Spleen (tissue), 11 donors: Measurements from ENCODE around the gene STOML2. TPM values are rescaled to one million over a fixed set of nuclear protein-coding genes. Genes with fewer than 3 reads are reported as not detected.

Experiments used
- DNase-seq: peaks from one replicate; pipeline ENCODE4 v3.0.0-alpha.2; 2020
- H3K27ac ChIP-seq, 8 donors: fragments of 200-600 bp; sonication (generic) in 7 of 8; 1 replicate in 4 of 8; 2 replicates in 4 of 8; pipeline versions ENCODE4 v1.5.0 to v1.8.0; 2016 to 2021; ENCODE audit warnings: inconsistent platforms in 4 of 8, mild to moderate bottlenecking in 4 of 8, moderate library complexity in 1 of 8
- H3K27me3 ChIP-seq, 7 donors: fragments of 200-600 bp; sonication (generic) in 6 of 7; replicated peaks in 1 of 7; 1 replicate in 4 of 7; 2 replicates in 3 of 7; pipeline versions ENCODE4 v1.5.0 to v1.8.0; 2016 to 2021; ENCODE audit warnings: inconsistent platforms in 3 of 7, mild to moderate bottlenecking in 1 of 7
- H3K36me3 ChIP-seq, 6 donors: fragments of 200-600 bp; sonication (generic) in 5 of 6; 1 replicate in 4 of 6; 2 replicates in 2 of 6; pipeline versions ENCODE4 v1.5.0 to v1.8.0; 2016 to 2021; ENCODE audit warnings: inconsistent platforms in 2 of 6
- H3K4me1 ChIP-seq, 6 donors: fragments of 200-600 bp; sonication (generic) in 5 of 6; 1 replicate in 3 of 6; 2 replicates in 3 of 6; pipeline versions ENCODE4 v1.5.0 to v1.8.0; 2016 to 2021; ENCODE audit warnings: inconsistent platforms in 3 of 6
- H3K4me3 ChIP-seq, 8 donors: fragments of 200-600 bp; sonication (generic) in 7 of 8; 1 replicate in 4 of 8; 2 replicates in 4 of 8; pipeline versions ENCODE4 v1.5.0 to v1.8.0; 2016 to 2021; ENCODE audit warnings: inconsistent platforms in 4 of 8, mild to moderate bottlenecking in 4 of 8, moderate library complexity in 2 of 8
- H3K9me3 ChIP-seq, 8 donors: fragments of 200-600 bp; sonication (generic) in 7 of 8; 1 replicate in 4 of 8; 2 replicates in 4 of 8; pipeline versions ENCODE4 v1.5.0 to v1.8.0; 2016 to 2021; ENCODE audit warnings: inconsistent platforms in 4 of 8
- POLR2A ChIP-seq, 3 donors: fragments of 450-650 bp; IDR thresholded peaks; one replicate each; pipeline ENCODE4 v1.5.1; 2017; ENCODE audit warnings: antibody characterized with exemption in 3 of 3, mild to moderate bottlenecking in 1 of 3
- POLR2AphosphoS5 ChIP-seq, 3 donors: sonication (generic); formaldehyde crosslinking; IDR thresholded peaks; one replicate each; pipeline ENCODE4 v1.5.1; 2017; ENCODE audit warnings: antibody characterized with exemption in 3 of 3
- WGBS, 5 donors: extraction: QIAGEN DNeasy Blood & Tissue Kit in 3 of 5; methylation state at CpG; one replicate each; pipeline versions ENCODE4 v1.1.5 to v1.1.7; 2013 to 2018; 5-methylcytosine and 5-hydroxymethylcytosine counted together
- intact Hi-C: fragments of 100-400 bp; cut with DNase I; formaldehyde crosslinking; loops from one replicate; pipeline ENCODE4 v1.15.0; 2023; ENCODE audit warnings: low total_unique reads
- polyA plus RNA-seq, 3 donors: library from polyadenylated mRNA; stranded (reverse); fragments of 200-250 nt; gene quantifications; one replicate each; pipeline ENCODE4 v1.2.1, GENCODE V29; 2013
- total RNA-seq, 7 donors: library from RNA; depleted of rRNA in 3 of 7; stranded (reverse); fragments of >200 nt in 3 of 7; fragmentation: NEBNext Ultra II Directional in 4 of 7; extraction: Animal tissue kit (Norgen Biotek cat#: 25700) in 4 of 7; gene quantifications; one replicate each; pipeline versions ENCODE4 v1.1.0 to v1.2.1, GENCODE V29; 2016 to 2021
- TF ChIP-seq, protein P1 (sequence below), 11 experiments: fragments of 200-600 bp in 7 of 11; fragments of 450-650 bp in 4 of 11; sonication (generic) in 4 of 11; IDR thresholded peaks in 8 of 11; conservative IDR thresholded peaks in 3 of 11; 1 replicate in 7 of 11; 2 replicates in 4 of 11; pipeline versions ENCODE4 v1.4.0 to v1.8.0; 2016 to 2021; ENCODE audit warnings: antibody characterized with exemption in 11 of 11, inconsistent platforms in 4 of 11, mild to moderate bottlenecking in 1 of 11
- donor health status: healthy with polysubstance abuse.
- donor health status: DM: no; HTN: no; CAD: no; lungs with moderate emphysema.
- donor health status: DM: no; HTN: no; CAD: no.
- donor health status: Bipolar disorder and iron deficiency.
- donor health status: healthy.
- donor health status: DM: no; HTN: no; CAD: no.
- donor health status: DM: yes; HTN: yes; CAD: no.

STOML2 gene
- total and polyA plus RNA-seq, 10 donors = 54.2 to 80.7 (median 59.6) TPM

DNA sequence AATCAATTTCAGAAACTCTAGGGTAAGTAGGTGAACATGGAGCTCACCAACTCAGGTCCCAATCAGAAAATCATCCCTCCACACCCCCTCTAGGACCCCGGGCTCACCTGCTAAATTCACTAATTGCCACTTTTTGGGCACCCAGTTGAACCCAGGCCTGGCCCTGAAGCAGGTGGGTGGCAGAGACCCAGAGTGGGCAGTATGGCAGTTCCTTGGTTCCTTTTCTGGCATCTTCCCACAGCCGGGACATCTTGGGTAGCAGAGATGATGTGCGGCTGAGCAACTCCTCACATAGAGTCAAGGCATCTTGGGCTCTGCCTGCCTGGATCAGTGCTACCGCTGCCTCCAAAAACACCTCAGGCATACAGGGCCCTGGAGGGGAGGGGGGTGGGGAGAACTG lies 27.6 kb downstream of the STOML2 start:
- Histone ChIP-seq H3K36me3 (peaks cover 0 to 40% (median 0%) of the 10 kb centered on the region in 6 donors), H3K9me3 (no peaks in the 10 kb centered on the region), H3K27me3 (no peaks in the 10 kb centered on the region), H3K4me3 (no peak overlapping the region), H3K27ac (no peak overlapping the region), H3K4me1 (peaks cover 16 to 50% (median 34%) of the 10 kb centered on the region in 6 donors)
- WGBS, 5 donors = 93 to 97% (median 96%) methylated on average over 3 to 4 of the region's 4 CpGs
- no peak for DNase-seq
- TF ChIP-seq, protein P1, sequence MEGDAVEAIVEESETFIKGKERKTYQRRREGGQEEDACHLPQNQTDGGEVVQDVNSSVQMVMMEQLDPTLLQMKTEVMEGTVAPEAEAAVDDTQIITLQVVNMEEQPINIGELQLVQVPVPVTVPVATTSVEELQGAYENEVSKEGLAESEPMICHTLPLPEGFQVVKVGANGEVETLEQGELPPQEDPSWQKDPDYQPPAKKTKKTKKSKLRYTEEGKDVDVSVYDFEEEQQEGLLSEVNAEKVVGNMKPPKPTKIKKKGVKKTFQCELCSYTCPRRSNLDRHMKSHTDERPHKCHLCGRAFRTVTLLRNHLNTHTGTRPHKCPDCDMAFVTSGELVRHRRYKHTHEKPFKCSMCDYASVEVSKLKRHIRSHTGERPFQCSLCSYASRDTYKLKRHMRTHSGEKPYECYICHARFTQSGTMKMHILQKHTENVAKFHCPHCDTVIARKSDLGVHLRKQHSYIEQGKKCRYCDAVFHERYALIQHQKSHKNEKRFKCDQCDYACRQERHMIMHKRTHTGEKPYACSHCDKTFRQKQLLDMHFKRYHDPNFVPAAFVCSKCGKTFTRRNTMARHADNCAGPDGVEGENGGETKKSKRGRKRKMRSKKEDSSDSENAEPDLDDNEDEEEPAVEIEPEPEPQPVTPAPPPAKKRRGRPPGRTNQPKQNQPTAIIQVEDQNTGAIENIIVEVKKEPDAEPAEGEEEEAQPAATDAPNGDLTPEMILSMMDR (IDR thresholded peaks at IDR 0.05 in 8 of 11, conservative IDR thresholded peaks at IDR 0.05 in 3 of 11) = no peak
- TF ChIP-seq POLR2A (IDR thresholded peaks at IDR 0.05) = no peak
- TF ChIP-seq POLR2AphosphoS5 (IDR thresholded peaks at IDR 0.05) = no peak
- intact Hi-C loops = no loop called here

GRCh38 chr9:35074791-35075190 lies 28.1 kb downstream of the STOML2 start:
- TF ChIP-seq POLR2AphosphoS5 (IDR thresholded peaks at IDR 0.05) (no peak), POLR2A (IDR thresholded peaks at IDR 0.05) (no peak)
- TF ChIP-seq, protein P1 (IDR thresholded peaks at IDR 0.05 in 8 of 11, conservative IDR thresholded peaks at IDR 0.05 in 3 of 11) = no peak
- intact Hi-C loops = no loop called here
- peaks cover 22 to 52% (median 38%) of the 10 kb centered on the region in 6 donors for H3K4me1 ChIP-seq
- no peak overlapping the region for H3K4me3 ChIP-seq
- H3K9me3 ChIP-seq = no peaks in the 10 kb centered on the region
- no peak overlapping the region for H3K27ac ChIP-seq
- no peak for DNase-seq
- peaks cover 0 to 46% (median 0%) of the 10 kb centered on the region in 6 donors for H3K36me3 ChIP-seq
- no peaks in the 10 kb centered on the region for H3K27me3 ChIP-seq
- WGBS, 5 donors = 92 to 98% (median 97%) methylated on average over 8 of the region's 8 CpGs

- 96 to 98% (median 98%) methylated on average over 6 of the region's 6 CpGs for WGBS, 5 donors
- peak; percentile 69 for DNase-seq
Measured at GRCh38 chr9:35074141-35074540, 28.8 kb downstream of the STOML2 start.

GRCh38 chr9:35073279-35073612 lies 29.7 kb downstream of the STOML2 start:
- H3K9me3 ChIP-seq = no peaks in the 10 kb centered on the region
- H3K4me1 ChIP-seq = peaks cover 27 to 54% (median 42%) of the 10 kb centered on the region in 6 donors
- peak overlapping the region in 6 of 8 donors; percentile 84 to 96 (median 89) for H3K4me3 ChIP-seq
- WGBS, 5 donors = 65 to 94% (median 75%) methylated on average over 2 of the region's 2 CpGs
- intact Hi-C loops = no loop called here
- peak overlapping the region in 7 of 8 donors; percentile 9 to 100 (median 100) for H3K27ac ChIP-seq
- peaks cover 0 to 54% (median 2%) of the 10 kb centered on the region in 6 donors for H3K36me3 ChIP-seq
- TF ChIP-seq POLR2AphosphoS5 (IDR thresholded peaks at IDR 0.05) (no peak), POLR2A (IDR thresholded peaks at IDR 0.05) (no peak)
- TF ChIP-seq, protein P1 (IDR thresholded peaks at IDR 0.05 in 8 of 11, conservative IDR thresholded peaks at IDR 0.05 in 3 of 11) = no peak
- DNase-seq = no peak
- H3K27me3 ChIP-seq = no peaks in the 10 kb centered on the region

More at GRCh38 chr9:35074141-35074540, 28.8 kb downstream of the STOML2 start:
- intact Hi-C loops = no loop called here
- peaks cover 0 to 49% (median 0%) of the 10 kb centered on the region in 6 donors for H3K36me3 ChIP-seq
- no peak overlapping the region for H3K27ac ChIP-seq
- peaks cover 24 to 54% (median 42%) of the 10 kb centered on the region in 6 donors for H3K4me1 ChIP-seq
- H3K9me3 ChIP-seq = no peaks in the 10 kb centered on the region
- no peak overlapping the region for H3K4me3 ChIP-seq
- no peaks in the 10 kb centered on the region for H3K27me3 ChIP-seq
- no peak for TF ChIP-seq POLR2AphosphoS5 (IDR thresholded peaks at IDR 0.05)
- TF ChIP-seq, protein P1 (IDR thresholded peaks at IDR 0.05 in 8 of 11, conservative IDR thresholded peaks at IDR 0.05 in 3 of 11) = no peak
- TF ChIP-seq POLR2A (IDR thresholded peaks at IDR 0.05) = no peak
